Mucosa of descending colon (tissue), 3 donors: ENCODE data around the gene LCNL1. TPM values are rescaled to one million over a fixed set of nuclear protein-coding genes. Genes with fewer than 3 reads are reported as not detected.
A peak's percentile ranks its signal among the peaks of the same experiment; 100 is the strongest.

Experiments used
- ATAC-seq: fragments of 200-7000 bp; cut with Tn5 transposase; one replicate; pipeline ENCODE4 v1.9.1; 2020; ENCODE audit warnings: mild to moderate bottlenecking, moderate library complexity
- DNase-seq, 3 donors: peaks; one replicate each; pipeline ENCODE4 v3.0.0-alpha.2; 2020
- H3K36me3 ChIP-seq: fragments of 200-600 bp; one replicate; pipeline ENCODE4 v1.8.0; 2021; ENCODE audit warnings: low read depth, mild to moderate bottlenecking
- H3K4me1 ChIP-seq: fragments of 200-600 bp; one replicate; pipeline ENCODE4 v1.8.0; 2021; ENCODE audit warnings: low read depth, mild to moderate bottlenecking
- H3K4me3 ChIP-seq: fragments of 200-600 bp; one replicate; pipeline ENCODE4 v1.8.0; 2021; ENCODE audit warnings: mild to moderate bottlenecking
- H3K9me3 ChIP-seq: fragments of 200-600 bp; one replicate; pipeline ENCODE4 v1.8.0; 2021; ENCODE audit warnings: mild to moderate bottlenecking
- CTCF ChIP-seq: fragments of 200-600 bp; IDR thresholded peaks from one replicate; pipeline ENCODE4 v1.8.0; 2022; ENCODE audit warnings: antibody characterized with exemption, mild to moderate bottlenecking
- intact Hi-C, 2 donors: fragments of 100-400 bp; cut with DNase I in 1 of 2; cut with micrococcal nuclease in 1 of 2; formaldehyde crosslinking; loops; one replicate each; pipeline versions ENCODE4 v1.11.0 to v1.11.1; 2022; cut with DNase I, micrococcal nuclease
- total RNA-seq, 3 donors: library from RNA; stranded (reverse); fragmentation: NEBNext Ultra II Directional in 2 of 3; extraction: Animal tissue kit (Norgen Biotek cat#: 25700) in 2 of 3; gene quantifications; one replicate each; pipeline versions ENCODE4 v1.2.1 to v1.2.4, GENCODE V29; 2021 to 2023
- donor health status: DM: no; HTN: no; CAD: no; lungs with moderate emphysema.
- donor health status: DM: no; HTN: no; CAD: no.
- donor health status: DM: no; HTN: yes; CAD: no.

The LCNL1 gene
- total RNA-seq, 3 donors from 2014 or later, result 0.17 to 0.76 TPM; not detected in 1

GRCh38 chr9:136961279-136962065, 21.3 kb upstream of the LCNL1 start:
- peaks cover 9% of the 10 kb centered on the region for H3K4me1 ChIP-seq
- intact Hi-C loops, result no loop called here
- DNase-seq, result no peak
- no peaks in the 10 kb centered on the region for H3K36me3 ChIP-seq
- no peak overlapping the region for H3K4me3 ChIP-seq
- no peak for ATAC-seq
- no peaks in the 10 kb centered on the region for H3K9me3 ChIP-seq
- TF ChIP-seq CTCF, result no peak

- H3K36me3 ChIP-seq, result no peaks in the 10 kb centered on the region
- intact Hi-C loops, result no loop called here
- ATAC-seq (no peak), DNase-seq (no peak)
- H3K4me1 ChIP-seq, result peaks cover 9% of the 10 kb centered on the region
- H3K4me3 ChIP-seq, result no peak overlapping the region
- H3K9me3 ChIP-seq, result no peaks in the 10 kb centered on the region
- no peak for TF ChIP-seq CTCF
These were observed 20.6 kb upstream of the LCNL1 start for GRCh38 chr9:136962163-136962562.

GRCh38 chr9:136962701-136963248, 20.0 kb upstream of the LCNL1 start:
- no peak for TF ChIP-seq CTCF

GRCh38 chr9:136963341-136963740, 19.5 kb upstream of the LCNL1 start:
- Histone ChIP-seq H3K4me1 (peaks cover 9% of the 10 kb centered on the region), H3K36me3 (no peaks in the 10 kb centered on the region), H3K9me3 (no peaks in the 10 kb centered on the region), H3K4me3 (no peak overlapping the region)
- intact Hi-C loops, result no loop called here
- no peak for DNase-seq
- no peak for TF ChIP-seq CTCF
- ATAC-seq, result no peak

More at GRCh38 chr9:136962701-136963248, 20.0 kb upstream of the LCNL1 start:
- DNase-seq (no peak), ATAC-seq (no peak)
- no peak overlapping the region for H3K4me3 ChIP-seq
- no peaks in the 10 kb centered on the region for H3K9me3 ChIP-seq
- peaks cover 9% of the 10 kb centered on the region for H3K4me1 ChIP-seq
- intact Hi-C loops, result no loop called here
- H3K36me3 ChIP-seq, result no peaks in the 10 kb centered on the region

- DNase-seq, result no peak
- Histone ChIP-seq H3K4me1 (peaks cover 9% of the 10 kb centered on the region), H3K9me3 (no peaks in the 10 kb centered on the region), H3K36me3 (no peaks in the 10 kb centered on the region), H3K4me3 (no peak overlapping the region)
- TF ChIP-seq CTCF, result no peak
- ATAC-seq, result peak; percentile 2
- intact Hi-C loops, result no loop called here
These were observed 19.0 kb upstream of the LCNL1 start for GRCh38 chr9:136963751-136964150.
